ENCODE measurements around the gene NPFF. TPM values are rescaled to one million over a fixed set of nuclear protein-coding genes. Genes with fewer than 3 reads are reported as not detected.

NPFF gene
- total and polyA plus RNA-seq, 2 donors (not counting 3 experiments of a cell fraction or from before 2014, with no cell fraction given) = not detected

GRCh38 chr12:53552361-53553327 lies 45.4 kb upstream of the NPFF start:
- POLR2A ChIA-PET = no interaction called here

More at GRCh38 chr12:53552361-53553327, 45.4 kb upstream of the NPFF start:
- CTCF ChIA-PET = interaction anchor here (0.6 to 3.0 kb wide), 4 partner anchors 9 to 639 kb away, joined by 3 to 12 read pairs (median 7); partner anchors contain the start of gene ATP5MC2
- Histone ChIP-seq H3K79me2 (ENCODE audit: control insufficient read depth, insufficient read depth, low read length) (peaks cover 4% of the 10 kb centered on the region), H3K9ac (replicated peaks; ENCODE audit: extremely low read depth, insufficient read depth, low read length) (no peak overlapping the region), H3K4me1 (ENCODE audit: control insufficient read depth, extremely low read depth, insufficient read depth, low read length) (no peaks in the 10 kb centered on the region), H3K9me3 (replicated peaks; ENCODE audit: control insufficient read depth, insufficient read depth, low read length) (no peaks in the 10 kb centered on the region), H3K9me1 (replicated peaks; ENCODE audit: control insufficient read depth, extremely low read depth, insufficient read depth, low read length) (no peaks in the 10 kb centered on the region), H3K4me2 (ENCODE audit: insufficient read depth, low read length) (no peak overlapping the region), H3K36me3 (ENCODE audit: control insufficient read depth in 2 of 2, extremely low read depth in 1 of 2, insufficient read depth in 2 of 2, low read length in 2 of 2) (peaks cover 12% of the 10 kb centered on the region in 2 experiments), H3K4me3 (replicated peaks in 1 of 3; ENCODE audit: insufficient read depth in 1 of 3, low read depth in 1 of 3, low read length in 3 of 3) (no peak overlapping the region), H4K20me1 (replicated peaks; ENCODE audit: control insufficient read depth, extremely low read depth, insufficient read depth, low read length) (no peaks in the 10 kb centered on the region), H3K27ac (ENCODE audit: insufficient read depth, low read depth, low read length) (no peak overlapping the region), H3K27me3 (ENCODE audit: control insufficient read depth in 2 of 2, insufficient read depth in 2 of 2, low read length in 2 of 2) (no peaks in the 10 kb centered on the region), H2AFZ (ENCODE audit: low read depth, low read length) (no peak overlapping the region)
- FAIRE-seq (no peak), DNase-seq (ENCODE audit: low read depth, low spot score) (no peak)
- intact Hi-C loops (cut with micrococcal nuclease) = no loop called here
- dilution Hi-C loops (cut with MboI; ENCODE audit: extremely low pct_ligation_motif_present, low sequenced_read_pairs) = no loop called here
- TF ChIP-seq GATA2 (IDR thresholded peaks at IDR 0.05; ENCODE audit: insufficient read depth, insufficient read length, low read depth, low read length) (no peak), MAX (IDR thresholded peaks at IDR 0.05; ENCODE audit: insufficient read depth, insufficient read length) (no peak), JUN (IDR thresholded peaks at IDR 0.05; ENCODE audit: borderline replicate concordance, insufficient read depth, insufficient read length, low read depth) (no peak), EZH2 (IDR thresholded peaks at IDR 0.05; ENCODE audit: borderline replicate concordance, low read depth, low read length, severe bottlenecking) (no peak), CTCF (IDR thresholded peaks at IDR 0.05; ENCODE audit: extremely low read depth in 1 of 2, insufficient read depth in 1 of 2, low read depth in 1 of 2, low read length in 2 of 2) (no peak), POLR2AphosphoS5 (IDR thresholded peaks at IDR 0.05; ENCODE audit: insufficient read depth, low read depth, low read length) (no peak), MYC (IDR thresholded peaks at IDR 0.05; ENCODE audit: low read depth, low read length) (no peak), POLR2A (IDR thresholded peaks at IDR 0.05; ENCODE audit: low read depth, low read length) (no peak), FOS (IDR thresholded peaks at IDR 0.05; ENCODE audit: borderline replicate concordance, insufficient read depth, low read length) (no peak)
- BruUV-seq (replicated peaks) = no TSS peak

All from endothelial cell of umbilical vein (primary cell).